ENCODE data around the gene GNB1.

Gene GNB1

GRCh38 chr1:1833916-1834325 lies 57.0 kb downstream of the GNB1 start:
- Histone ChIP-seq H3K27me3 (ENCODE audit: control insufficient read depth, insufficient read depth, low read length) (no peaks in the 10 kb centered on the region), H3K9ac (ENCODE audit: low read length) (no peak overlapping the region), H3K4me3 (ENCODE audit: low read length) (no peak overlapping the region), H3K4me1 (ENCODE audit: control insufficient read depth, insufficient read depth, low read length) (no peaks in the 10 kb centered on the region), H3K9me3 (ENCODE audit: control insufficient read depth, low read length) (no peaks in the 10 kb centered on the region), H3K36me3 (ENCODE audit: control insufficient read depth, insufficient read depth, low read length) (peaks cover 6% of the 10 kb centered on the region)

GRCh38 chr1:1833456-1833855 lies 57.4 kb downstream of the GNB1 start:
- no peaks in the 10 kb centered on the region for H3K27me3 ChIP-seq (ENCODE audit: control insufficient read depth, insufficient read depth, low read length)
- H3K4me1 ChIP-seq (ENCODE audit: control insufficient read depth, insufficient read depth, low read length) = no peaks in the 10 kb centered on the region
- no peaks in the 10 kb centered on the region for H3K9me3 ChIP-seq (ENCODE audit: control insufficient read depth, low read length)
- H3K36me3 ChIP-seq (ENCODE audit: control insufficient read depth, insufficient read depth, low read length) = peaks cover 6% of the 10 kb centered on the region
- H3K4me3 ChIP-seq (ENCODE audit: low read length) = no peak overlapping the region
- H3K9ac ChIP-seq (ENCODE audit: low read length) = no peak overlapping the region

- H3K9ac ChIP-seq (ENCODE audit: low read length) = no peak overlapping the region
- H3K36me3 ChIP-seq (ENCODE audit: control insufficient read depth, insufficient read depth, low read length) = peaks cover 6% of the 10 kb centered on the region
- no peaks in the 10 kb centered on the region for H3K9me3 ChIP-seq (ENCODE audit: control insufficient read depth, low read length)
- no peaks in the 10 kb centered on the region for H3K27me3 ChIP-seq (ENCODE audit: control insufficient read depth, insufficient read depth, low read length)
- H3K4me1 ChIP-seq (ENCODE audit: control insufficient read depth, insufficient read depth, low read length) = no peaks in the 10 kb centered on the region
- no peak overlapping the region for H3K4me3 ChIP-seq (ENCODE audit: low read length)
Measured at GRCh38 chr1:1832820-1833219, 58.1 kb downstream of the GNB1 start.

GRCh38 chr1:1832166-1832565 lies 58.7 kb downstream of the GNB1 start:
- Histone ChIP-seq H3K9me3 (ENCODE audit: control insufficient read depth, low read length) (no peaks in the 10 kb centered on the region), H3K9ac (ENCODE audit: low read length) (no peak overlapping the region), H3K4me3 (ENCODE audit: low read length) (no peak overlapping the region), H3K36me3 (ENCODE audit: control insufficient read depth, insufficient read depth, low read length) (peaks cover 6% of the 10 kb centered on the region), H3K27me3 (ENCODE audit: control insufficient read depth, insufficient read depth, low read length) (no peaks in the 10 kb centered on the region), H3K4me1 (ENCODE audit: control insufficient read depth, insufficient read depth, low read length) (no peaks in the 10 kb centered on the region)

- Histone ChIP-seq H3K4me3 (ENCODE audit: low read length) (no peak overlapping the region), H3K4me1 (ENCODE audit: control insufficient read depth, insufficient read depth, low read length) (no peaks in the 10 kb centered on the region), H3K9ac (ENCODE audit: low read length) (no peak overlapping the region), H3K36me3 (ENCODE audit: control insufficient read depth, insufficient read depth, low read length) (peaks cover 4% of the 10 kb centered on the region), H3K27me3 (ENCODE audit: control insufficient read depth, insufficient read depth, low read length) (no peaks in the 10 kb centered on the region), H3K9me3 (ENCODE audit: control insufficient read depth, low read length) (no peaks in the 10 kb centered on the region)
Measured at GRCh38 chr1:1827089-1827848, 63.6 kb downstream of the GNB1 start.

- H3K9ac ChIP-seq (ENCODE audit: low read length) = no peak overlapping the region
- H3K27me3 ChIP-seq (ENCODE audit: control insufficient read depth, insufficient read depth, low read length) = no peaks in the 10 kb centered on the region
- no peaks in the 10 kb centered on the region for H3K4me1 ChIP-seq (ENCODE audit: control insufficient read depth, insufficient read depth, low read length)
- H3K9me3 ChIP-seq (ENCODE audit: control insufficient read depth, low read length) = no peaks in the 10 kb centered on the region
- H3K36me3 ChIP-seq (ENCODE audit: control insufficient read depth, insufficient read depth, low read length) = peaks cover 4% of the 10 kb centered on the region
- no peak overlapping the region for H3K4me3 ChIP-seq (ENCODE audit: low read length)
Measured at GRCh38 chr1:1826356-1827088, 64.4 kb downstream of the GNB1 start.

GRCh38 chr1:1825217-1825616 lies 65.7 kb downstream of the GNB1 start:
- Histone ChIP-seq H3K27me3 (ENCODE audit: control insufficient read depth, insufficient read depth, low read length) (no peaks in the 10 kb centered on the region), H3K36me3 (ENCODE audit: control insufficient read depth, insufficient read depth, low read length) (peaks cover 4% of the 10 kb centered on the region), H3K9me3 (ENCODE audit: control insufficient read depth, low read length) (no peaks in the 10 kb centered on the region)

GRCh38 chr1:1819762-1820161 lies 71.1 kb downstream of the GNB1 start:
- Histone ChIP-seq H3K36me3 (ENCODE audit: control insufficient read depth, insufficient read depth, low read length) (peaks cover 12% of the 10 kb centered on the region), H3K9me3 (ENCODE audit: control insufficient read depth, low read length) (no peaks in the 10 kb centered on the region)

More at GRCh38 chr1:1825217-1825616, 65.7 kb downstream of the GNB1 start:
- H3K4me1 ChIP-seq (ENCODE audit: control insufficient read depth, insufficient read depth, low read length) = no peaks in the 10 kb centered on the region
- no peak overlapping the region for H3K4me3 ChIP-seq (ENCODE audit: low read length)
- H3K9ac ChIP-seq (ENCODE audit: low read length) = no peak overlapping the region

GRCh38 chr1:1817221-1817620 lies 73.7 kb downstream of the GNB1 start:
- no peak overlapping the region for H3K4me3 ChIP-seq (ENCODE audit: low read length)
- no peak overlapping the region for H3K9ac ChIP-seq (ENCODE audit: low read length)
- no peaks in the 10 kb centered on the region for H3K27me3 ChIP-seq (ENCODE audit: control insufficient read depth, insufficient read depth, low read length)
- peaks cover 12% of the 10 kb centered on the region for H3K36me3 ChIP-seq (ENCODE audit: control insufficient read depth, insufficient read depth, low read length)
- no peaks in the 10 kb centered on the region for H3K9me3 ChIP-seq (ENCODE audit: control insufficient read depth, low read length)
- no peaks in the 10 kb centered on the region for H3K4me1 ChIP-seq (ENCODE audit: control insufficient read depth, insufficient read depth, low read length)

More at GRCh38 chr1:1819762-1820161, 71.1 kb downstream of the GNB1 start:
- no peaks in the 10 kb centered on the region for H3K27me3 ChIP-seq (ENCODE audit: control insufficient read depth, insufficient read depth, low read length)
- H3K4me3 ChIP-seq (ENCODE audit: low read length) = no peak overlapping the region
- no peak overlapping the region for H3K9ac ChIP-seq (ENCODE audit: low read length)
- no peaks in the 10 kb centered on the region for H3K4me1 ChIP-seq (ENCODE audit: control insufficient read depth, insufficient read depth, low read length)

GRCh38 chr1:1815606-1816281 lies 75.1 kb downstream of the GNB1 start:
- Histone ChIP-seq H3K36me3 (ENCODE audit: control insufficient read depth, insufficient read depth, low read length) (peaks cover 12% of the 10 kb centered on the region), H3K9me3 (ENCODE audit: control insufficient read depth, low read length) (no peaks in the 10 kb centered on the region), H3K4me1 (ENCODE audit: control insufficient read depth, insufficient read depth, low read length) (no peaks in the 10 kb centered on the region), H3K27me3 (ENCODE audit: control insufficient read depth, insufficient read depth, low read length) (no peaks in the 10 kb centered on the region), H3K9ac (ENCODE audit: low read length) (no peak overlapping the region), H3K4me3 (ENCODE audit: low read length) (no peak overlapping the region)

- no peak overlapping the region for H3K9ac ChIP-seq (ENCODE audit: low read length)
Measured at GRCh38 chr1:1809489-1809888, 81.4 kb downstream of the GNB1 start.

GRCh38 chr1:1808206-1808605 lies 82.7 kb downstream of the GNB1 start:
- H3K9me3 ChIP-seq (ENCODE audit: control insufficient read depth, low read length) = no peaks in the 10 kb centered on the region
- no peak overlapping the region for H3K4me3 ChIP-seq (ENCODE audit: low read length)
- peaks cover 6% of the 10 kb centered on the region for H3K36me3 ChIP-seq (ENCODE audit: control insufficient read depth, insufficient read depth, low read length)
- H3K27me3 ChIP-seq (ENCODE audit: control insufficient read depth, insufficient read depth, low read length) = no peaks in the 10 kb centered on the region
- H3K4me1 ChIP-seq (ENCODE audit: control insufficient read depth, insufficient read depth, low read length) = peaks cover 4% of the 10 kb centered on the region
- no peak overlapping the region for H3K9ac ChIP-seq (ENCODE audit: low read length)

More at GRCh38 chr1:1809489-1809888, 81.4 kb downstream of the GNB1 start:
- Histone ChIP-seq H3K4me3 (ENCODE audit: low read length) (no peak overlapping the region), H3K27me3 (ENCODE audit: control insufficient read depth, insufficient read depth, low read length) (no peaks in the 10 kb centered on the region), H3K4me1 (ENCODE audit: control insufficient read depth, insufficient read depth, low read length) (no peaks in the 10 kb centered on the region), H3K36me3 (ENCODE audit: control insufficient read depth, insufficient read depth, low read length) (peaks cover 6% of the 10 kb centered on the region), H3K9me3 (ENCODE audit: control insufficient read depth, low read length) (no peaks in the 10 kb centered on the region)
